GM12878 (cell line): ENCODE data around the gene NR6A1. TPM values are rescaled to one million over a fixed set of nuclear protein-coding genes. Genes with fewer than 3 reads are reported as not detected.

Experiments
- ATAC-seq: fragments of 200-7000 bp; cut with Tn5 transposase; 3 replicates; pipeline ENCODE4 v1.9.1; 2020; ENCODE audit warnings: mild to moderate bottlenecking, moderate library complexity
- BruUV-seq: library from RNA; stranded (reverse); fragments of 400-500 nt; replicated peaks from 2 replicates; lab custom pipeline; 2021; lab: Mats Ljungman, UMichigan
- CTCF ChIA-PET: fragments of 300-600 bp; sonication (Branson Sonifier 250); formaldehyde crosslinking; extraction: SDS; loops from one replicate; lab custom pipeline; 2021; ENCODE audit warnings: inconsistent platforms; lab: Yijun Ruan, JAX
- POLR2A ChIA-PET: fragments of 350-600 bp; formaldehyde crosslinking; extraction: SDS; loops from one replicate; lab custom pipeline; 2021; ENCODE audit warnings: inconsistent platforms; lab: Charles Lee
- RAD21 ChIA-PET: fragments of 300-600 bp; sonication (Branson Sonifier 250); formaldehyde crosslinking; loops from one replicate; lab custom pipeline; 2023; ENCODE audit warnings: antibody characterized with exemption; ENCODE audit not compliant: unreplicated experiment; lab: Charles Lee
- SMC1A ChIA-PET: fragments of 300-600 bp; sonication (Branson Sonifier 250); formaldehyde crosslinking; loops from one replicate; lab custom pipeline; 2023; ENCODE audit not compliant: unreplicated experiment, uncharacterized antibody; lab: Charles Lee
- DNase-seq: peaks from one replicate; pipeline ENCODE4 v3.0.0-alpha.2; 2011; ENCODE audit warnings: low read depth, low spot score
- FAIRE-seq: peaks from 3 replicates; lab custom pipeline; 2011; peaks lifted over from hg19 to GRCh38; lab: Jason Lieb, UNC
- H2AFZ ChIP-seq: 2 replicates; pipeline ENCODE4 v1.6.0; 2011; ENCODE audit warnings: low read depth, low read length, control low read depth; ENCODE audit not compliant: control insufficient read depth
- H3K27ac ChIP-seq: 2 replicates; pipeline ENCODE4 v1.5.1; 2011; ENCODE audit warnings: control low read depth; ENCODE audit not compliant: control insufficient read depth, insufficient read depth
- H3K27me3 ChIP-seq, 2 experiments: replicated peaks in 1 of 2; 2 replicates each; pipeline versions ENCODE4 v1.6.0 to v1.6.1; 2011; ENCODE audit warnings: low read length in 1 of 2; ENCODE audit not compliant: control insufficient read depth in 2 of 2, insufficient read depth in 2 of 2
- H3K36me3 ChIP-seq, 2 experiments: 2 replicates each; pipeline ENCODE4 v1.5.1; 2011; ENCODE audit warnings: low read length in 1 of 2; ENCODE audit not compliant: control insufficient read depth in 2 of 2, insufficient read depth in 2 of 2
- H3K4me1 ChIP-seq: 2 replicates; pipeline ENCODE4 v1.6.1; 2011; ENCODE audit warnings: mild to moderate bottlenecking, low read length, moderate library complexity, mixed read lengths; ENCODE audit not compliant: control insufficient read depth, insufficient read depth
- H3K4me2 ChIP-seq: 2 replicates; pipeline ENCODE4 v1.6.0; 2011; ENCODE audit warnings: control low read depth; ENCODE audit not compliant: control insufficient read depth, insufficient read depth
- H3K4me3 ChIP-seq: fragments of 200-600 bp; sonication (generic); 2 replicates; pipeline ENCODE4 v1.5.1; 2016
- H3K79me2 ChIP-seq: 2 replicates; pipeline ENCODE4 v1.6.0; 2011; ENCODE audit warnings: low read length; ENCODE audit not compliant: control insufficient read depth, insufficient read depth
- H3K9ac ChIP-seq: 2 replicates; pipeline ENCODE4 v1.8.0; 2011; ENCODE audit warnings: low read length, control low read depth, mixed read lengths; ENCODE audit not compliant: control insufficient read depth, insufficient read depth
- H3K9me3 ChIP-seq: replicated peaks from 3 replicates; pipeline ENCODE4 v1.5.1; 2011; ENCODE audit warnings: mild to moderate bottlenecking, low read length; ENCODE audit not compliant: control insufficient read depth, insufficient read depth
- H4K20me1 ChIP-seq: 2 replicates; pipeline ENCODE4 v1.6.0; 2011; ENCODE audit not compliant: control insufficient read depth, insufficient read depth
- FOXK2 ChIP-seq: fragments of 450-650 bp; IDR thresholded peaks from 2 replicates; pipeline ENCODE4 v1.6.1; 2017; ENCODE audit warnings: mild to moderate bottlenecking, moderate library complexity
- FOXM1 ChIP-seq: IDR thresholded peaks from 2 replicates; pipeline ENCODE4 v1.6.1; 2012; ENCODE audit warnings: low read depth, mild to moderate bottlenecking, inconsistent platforms, low read length, moderate library complexity
- HCFC1 ChIP-seq: fragments of 150-350 bp; IDR thresholded peaks from 2 replicates; pipeline ENCODE4 v1.6.1; 2014; ENCODE audit warnings: low read length
- POLR2A ChIP-seq: IDR thresholded peaks from 2 replicates; pipeline ENCODE4 v1.6.1; 2011; ENCODE audit warnings: low read depth, mild to moderate bottlenecking, low read length
- POU2F2 ChIP-seq: IDR thresholded peaks from 3 replicates; pipeline ENCODE4 v1.6.1; 2011; ENCODE audit warnings: low read depth, mild to moderate bottlenecking, low read length, borderline replicate concordance
- SIX5 ChIP-seq: IDR thresholded peaks from 2 replicates; pipeline ENCODE4 v1.6.1; 2011; ENCODE audit warnings: mild to moderate bottlenecking, low read depth, low read length, moderate library complexity; ENCODE audit not compliant: severe bottlenecking
- ZZZ3 ChIP-seq: IDR thresholded peaks from 2 replicates; pipeline ENCODE4 v1.6.1; 2011; ENCODE audit warnings: low read depth; ENCODE audit not compliant: control insufficient read depth, insufficient read length
- WGBS: methylation state at CpG from one replicate; pipeline ENCODE4 v1.1.6; 2016; ENCODE audit warnings: low lambda C conversion rate; ENCODE audit not compliant: insufficient replicate concordance, insufficient coverage; ENCODE audit errors: missing lambda C conversion rate; 5-methylcytosine and 5-hydroxymethylcytosine counted together
- in situ Hi-C: fragments of 300-500 bp; cut with MboI; formaldehyde crosslinking; loops from 9 replicates; pipeline ENCODE4 v1.14.3; 2018; ENCODE audit warnings: mixed read lengths
- intact Hi-C: fragments of 100-400 bp; cut with micrococcal nuclease; formaldehyde crosslinking; loops from one replicate; pipeline ENCODE4 v1.14.2; 2022; ENCODE audit not compliant: unreplicated experiment
- polyA plus RNA-seq, 11 experiments: library from polyadenylated mRNA; depleted of rRNA in 4 of 11; unstranded in 6 of 11; stranded (reverse) in 5 of 11; fragments of >200 nt; fragmentation: Nextera tagmentation in 4 of 11; fragmentation: Illumina TruSeq in 1 of 11; extraction: Ambion mirVana in 4 of 11; extraction: Trizol in 1 of 11; gene quantifications; 1 replicate in 1 of 11; 2 replicates in 10 of 11; pipeline versions ENCODE4 v1.2.1 to v1.2.3, GENCODE V29; 2011 to 2016; ENCODE audit warnings: inconsistent platforms in 2 of 11, missing spikeins in 2 of 11, low read depth in 1 of 11
- total RNA-seq, 4 experiments: library from RNA; depleted of rRNA in 3 of 4; stranded (reverse); fragments of >200 nt in 3 of 4; fragmentation: Illumina TruSeq in 1 of 4; extraction: Trizol in 1 of 4; gene quantifications; 2 replicates each; pipeline versions ENCODE4 v1.2.1 to v1.2.3, GENCODE V29; 2013 to 2021
- TF ChIP-seq, protein P1 (sequence below): fragments of 450-650 bp; IDR thresholded peaks from 2 replicates; pipeline ENCODE4 v1.6.1; 2014; ENCODE audit warnings: mild to moderate bottlenecking

Gene NR6A1
- total and polyA plus RNA-seq, 10 of the 15 experiments (the other 5 are each of a cell fraction or from before 2014, with no cell fraction given) = 1.2 to 9.2 (median 4.6) TPM

GRCh38 chr9:124723352-124723751 is 47.8 kb downstream of the NR6A1 start:
- Histone ChIP-seq H3K4me2 (no peak overlapping the region), H3K79me2 (no peaks in the 10 kb centered on the region), H3K4me1 (no peaks in the 10 kb centered on the region), H3K9me3 (no peaks in the 10 kb centered on the region), H3K4me3 (no peak overlapping the region), H3K27ac (no peak overlapping the region)
- ChIA-PET RAD21 (interaction anchor here (0.6 to 1.1 kb wide), 2 partner anchors 42 to 186 kb away, joined by 3 read pairs; no protein-coding TSS in a partner anchor), CTCF (interaction anchor here (0.7 to 4.8 kb wide), 5 partner anchors 11 to 185 kb away, joined by 3 to 34 read pairs (median 5); no protein-coding TSS in a partner anchor), SMC1A (interaction anchor here (0.6 to 3.8 kb wide), 6 partner anchors 11 to 287 kb away, joined by 3 to 23 read pairs (median 4); no protein-coding TSS in a partner anchor)
- in situ Hi-C loops = no loop called here
- BruUV-seq = no TSS peak
- DNase-seq = no peak
- TF ChIP-seq FOXK2 = no peak
- TF ChIP-seq HCFC1 = no peak
- TF ChIP-seq, protein P1, sequence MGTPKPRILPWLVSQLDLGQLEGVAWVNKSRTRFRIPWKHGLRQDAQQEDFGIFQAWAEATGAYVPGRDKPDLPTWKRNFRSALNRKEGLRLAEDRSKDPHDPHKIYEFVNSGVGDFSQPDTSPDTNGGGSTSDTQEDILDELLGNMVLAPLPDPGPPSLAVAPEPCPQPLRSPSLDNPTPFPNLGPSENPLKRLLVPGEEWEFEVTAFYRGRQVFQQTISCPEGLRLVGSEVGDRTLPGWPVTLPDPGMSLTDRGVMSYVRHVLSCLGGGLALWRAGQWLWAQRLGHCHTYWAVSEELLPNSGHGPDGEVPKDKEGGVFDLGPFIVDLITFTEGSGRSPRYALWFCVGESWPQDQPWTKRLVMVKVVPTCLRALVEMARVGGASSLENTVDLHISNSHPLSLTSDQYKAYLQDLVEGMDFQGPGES = no peak
- no peak for TF ChIP-seq FOXM1
- TF ChIP-seq POU2F2 = no peak
- TF ChIP-seq SIX5 = no peak
- no peak for TF ChIP-seq ZZZ3
- no peak for TF ChIP-seq POLR2A
- TF ChIP-seq, all 136 proteins: peak for 0
- ATAC-seq (no peak), FAIRE-seq (no peak)
- POLR2A ChIA-PET = no interaction called here
- Histone ChIP-seq H3K36me3 (no peaks in the 10 kb centered on the region), H3K9ac (no peak overlapping the region), H3K27me3 (no peaks in the 10 kb centered on the region), H4K20me1 (no peaks in the 10 kb centered on the region), H2AFZ (no peak overlapping the region)
- 77% methylated on average over 2 of the region's 2 CpGs for WGBS
- intact Hi-C loops = no loop called here
